NCI-H510A (cell line): Measurements from ENCODE around the gene RUNX2.

Experiments used
- DNase-seq: peaks from one replicate; lab custom pipeline; 2025; lab: John Stamatoyannopoulos, UW

Gene RUNX2

GRCh38 chr6:45483501-45483900 is 155.4 kb downstream of the RUNX2 start:
- DNase-seq, result no peak

DNA sequence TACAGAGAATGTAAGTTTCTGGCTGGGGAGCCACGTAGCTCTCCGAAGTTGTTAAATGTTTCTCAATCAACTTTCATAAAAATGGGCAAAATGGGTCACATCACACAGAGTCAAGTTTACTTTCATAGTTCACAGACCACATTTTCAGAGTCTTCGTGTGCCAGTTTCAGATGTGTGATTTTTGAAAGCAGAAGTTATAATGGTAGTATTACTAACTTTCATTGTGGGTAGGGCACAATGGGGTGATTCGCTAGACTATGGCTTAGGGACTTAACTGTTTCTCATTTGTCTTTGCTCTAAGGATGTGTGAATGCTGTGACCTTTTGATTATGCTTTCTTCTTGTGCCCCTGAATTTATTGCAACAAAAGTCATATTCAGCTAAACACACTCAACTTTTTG is 158.6 kb downstream of the RUNX2 start:
- no peak for DNase-seq

DNA sequence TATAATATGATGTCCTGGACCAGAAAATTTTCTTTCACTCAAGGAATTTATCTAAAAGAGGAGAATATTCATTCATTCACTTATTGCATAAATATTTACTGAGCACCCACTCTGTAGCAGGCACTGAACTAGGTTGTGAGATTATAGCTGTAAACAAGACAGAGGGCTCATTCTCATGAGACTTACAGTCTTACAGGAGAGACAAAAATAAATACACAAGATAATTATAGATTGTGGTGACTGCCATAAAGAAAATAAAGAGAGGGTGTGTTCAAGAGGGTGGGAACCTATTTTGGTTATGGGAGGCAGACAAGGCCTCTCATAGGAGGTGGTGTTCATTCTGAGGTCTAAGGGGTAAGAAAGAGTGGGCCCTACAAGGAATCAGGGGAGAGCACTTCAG is 159.5 kb downstream of the RUNX2 start:
- no peak for DNase-seq

- DNase-seq, result no peak
Observed at GRCh38 chr6:45488269-45488668, 160.1 kb downstream of the RUNX2 start.

DNA sequence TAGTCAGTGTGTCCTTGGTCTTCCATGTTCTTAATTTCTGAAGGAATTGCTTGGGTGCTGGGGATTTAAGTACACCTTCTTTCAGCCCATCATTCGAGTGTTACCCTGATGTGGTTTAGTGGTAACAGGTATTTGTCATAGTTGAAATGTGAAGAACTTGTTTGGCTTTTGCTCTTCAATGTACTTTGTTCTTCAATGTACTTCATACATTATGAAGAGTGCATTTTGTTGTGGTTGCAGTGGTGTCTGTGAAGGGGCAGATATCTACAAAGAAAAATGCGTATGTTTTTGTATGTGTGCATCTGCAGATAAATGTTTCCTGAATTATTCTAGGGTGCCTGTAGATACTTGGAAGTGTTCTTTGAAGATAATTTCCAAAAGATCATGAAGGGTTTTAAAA is 160.8 kb downstream of the RUNX2 start:
- no peak for DNase-seq

GRCh38 chr6:45491048-45491735 is 163.1 kb downstream of the RUNX2 start:
- DNase-seq, result no peak

GRCh38 chr6:45491874-45492273 is 163.7 kb downstream of the RUNX2 start:
- no peak for DNase-seq

GRCh38 chr6:45493761-45494160 is 165.6 kb downstream of the RUNX2 start:
- no peak for DNase-seq

- DNase-seq, result no peak
Observed at GRCh38 chr6:45494416-45495135, 166.4 kb downstream of the RUNX2 start.

DNA sequence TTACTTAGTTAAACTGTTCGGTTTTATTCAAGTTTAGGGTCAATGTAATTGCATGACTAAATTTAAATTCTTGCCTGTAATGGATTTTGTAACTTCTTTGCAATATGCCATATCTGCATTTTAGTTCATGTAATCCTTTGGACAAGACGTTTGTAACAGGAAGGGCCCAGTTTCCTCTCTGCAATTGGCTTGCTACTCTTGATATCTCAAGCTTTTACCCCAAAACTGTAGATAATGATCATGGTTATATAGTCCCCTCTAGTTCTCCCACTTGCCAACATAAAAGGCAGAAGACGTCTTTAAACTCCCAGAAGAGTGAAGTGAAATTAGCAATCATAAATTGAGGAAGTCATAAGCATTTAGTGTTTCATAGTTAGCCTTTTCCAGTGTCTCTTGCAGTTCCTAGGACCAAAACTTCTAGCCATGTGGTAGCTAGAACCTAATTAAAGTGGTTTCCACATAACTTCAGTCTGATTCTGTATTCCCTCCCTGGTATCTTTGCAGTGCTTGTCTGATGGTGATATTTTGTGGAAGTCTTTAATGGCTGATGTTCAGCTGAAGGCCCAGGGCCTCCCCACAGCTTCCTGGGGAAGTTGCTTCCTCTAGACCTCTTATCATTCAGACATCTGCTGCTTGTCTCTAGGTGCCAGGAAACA is 167.4 kb downstream of the RUNX2 start:
- no peak for DNase-seq

DNA sequence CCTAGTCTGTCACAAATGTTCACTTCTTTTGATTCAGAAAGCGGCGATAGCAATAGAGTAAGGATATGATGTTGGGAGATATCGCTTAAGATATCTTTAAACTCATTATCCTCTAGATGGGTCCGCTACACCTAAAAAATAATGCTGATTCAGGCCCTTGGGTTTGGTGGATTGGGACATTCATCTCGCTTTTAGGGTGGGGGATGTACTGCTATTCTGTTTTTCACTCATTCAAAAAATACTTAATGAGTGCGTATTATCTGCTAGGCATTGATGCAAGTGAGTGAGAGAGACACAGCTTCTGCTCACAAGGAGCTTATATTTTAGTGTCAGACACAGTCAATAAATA is 167.9 kb downstream of the RUNX2 start:
- DNase-seq, result no peak

- no peak for DNase-seq
Observed at GRCh38 chr6:45498591-45498990, 170.5 kb downstream of the RUNX2 start.

- no peak for DNase-seq
Observed at GRCh38 chr6:45500924-45501816, 173.0 kb downstream of the RUNX2 start.

DNA sequence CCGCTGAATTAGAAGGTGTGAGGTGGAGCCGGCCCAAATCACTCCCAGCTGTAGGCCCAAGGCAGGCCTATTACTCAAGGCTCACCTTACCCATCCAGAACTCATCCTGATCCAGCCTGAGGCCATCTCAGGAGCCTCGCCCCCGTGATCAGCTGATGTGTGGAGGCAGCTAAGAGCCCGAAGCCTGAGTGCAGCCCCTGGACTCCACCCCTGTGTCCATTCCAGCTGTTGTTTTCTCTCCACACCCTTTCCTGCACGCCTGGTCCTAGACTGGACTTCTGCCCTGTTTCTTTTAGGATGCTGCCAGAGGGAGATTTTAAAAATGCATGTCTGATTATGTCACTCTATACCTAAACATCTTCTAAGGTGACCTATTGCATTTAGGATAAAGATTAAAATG is 174.3 kb downstream of the RUNX2 start:
- no peak for DNase-seq

DNA sequence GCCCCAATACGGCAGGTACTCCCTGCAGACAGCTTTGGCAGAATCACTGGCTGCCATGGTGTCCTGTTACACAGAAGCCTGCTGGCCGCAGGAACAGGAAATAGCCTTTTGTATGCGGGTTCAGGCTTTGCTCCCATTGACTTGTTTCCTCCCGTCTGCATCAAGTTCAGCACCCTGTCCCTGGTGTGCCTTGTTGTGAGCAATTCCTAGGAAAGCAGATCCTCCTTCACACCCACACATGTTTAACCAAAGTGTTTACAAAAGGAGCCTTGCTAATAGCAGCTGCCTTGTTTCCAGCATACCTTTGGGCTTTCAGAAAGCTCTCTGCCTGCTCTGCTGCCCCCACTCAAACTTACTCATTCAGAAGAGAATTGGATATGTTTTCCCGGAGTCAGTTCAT is 176.8 kb downstream of the RUNX2 start:
- DNase-seq, result peak; percentile 62

- no peak for DNase-seq
Observed at GRCh38 chr6:45505470-45505869, 177.3 kb downstream of the RUNX2 start.

DNA sequence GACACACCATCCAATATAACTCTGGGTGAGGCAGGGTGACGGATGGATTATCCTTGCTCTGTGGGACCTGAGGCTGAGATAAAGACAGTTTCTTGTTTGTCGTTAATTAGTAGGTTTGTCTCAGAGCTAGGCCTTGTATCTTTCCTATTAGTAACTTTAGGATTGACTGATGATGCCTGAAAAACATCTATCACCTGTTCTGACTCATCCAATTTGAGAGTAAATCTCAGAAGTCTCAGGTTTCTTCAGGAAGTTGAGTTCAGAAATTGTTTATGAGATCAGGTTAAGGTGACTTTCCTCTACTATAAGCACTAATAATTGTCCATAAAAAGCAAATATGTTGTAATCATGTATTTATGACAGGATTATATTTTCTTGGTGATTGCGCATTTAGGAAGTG is 179.1 kb downstream of the RUNX2 start:
- DNase-seq, result no peak

GRCh38 chr6:45509426-45509825 is 181.3 kb downstream of the RUNX2 start:
- DNase-seq, result no peak

- no peak for DNase-seq
Observed at GRCh38 chr6:45512717-45513116, 184.6 kb downstream of the RUNX2 start.

GRCh38 chr6:45513213-45513618 is 185.1 kb downstream of the RUNX2 start:
- DNase-seq, result no peak

- DNase-seq, result no peak
Observed at GRCh38 chr6:45513843-45514242, 185.7 kb downstream of the RUNX2 start.

DNA sequence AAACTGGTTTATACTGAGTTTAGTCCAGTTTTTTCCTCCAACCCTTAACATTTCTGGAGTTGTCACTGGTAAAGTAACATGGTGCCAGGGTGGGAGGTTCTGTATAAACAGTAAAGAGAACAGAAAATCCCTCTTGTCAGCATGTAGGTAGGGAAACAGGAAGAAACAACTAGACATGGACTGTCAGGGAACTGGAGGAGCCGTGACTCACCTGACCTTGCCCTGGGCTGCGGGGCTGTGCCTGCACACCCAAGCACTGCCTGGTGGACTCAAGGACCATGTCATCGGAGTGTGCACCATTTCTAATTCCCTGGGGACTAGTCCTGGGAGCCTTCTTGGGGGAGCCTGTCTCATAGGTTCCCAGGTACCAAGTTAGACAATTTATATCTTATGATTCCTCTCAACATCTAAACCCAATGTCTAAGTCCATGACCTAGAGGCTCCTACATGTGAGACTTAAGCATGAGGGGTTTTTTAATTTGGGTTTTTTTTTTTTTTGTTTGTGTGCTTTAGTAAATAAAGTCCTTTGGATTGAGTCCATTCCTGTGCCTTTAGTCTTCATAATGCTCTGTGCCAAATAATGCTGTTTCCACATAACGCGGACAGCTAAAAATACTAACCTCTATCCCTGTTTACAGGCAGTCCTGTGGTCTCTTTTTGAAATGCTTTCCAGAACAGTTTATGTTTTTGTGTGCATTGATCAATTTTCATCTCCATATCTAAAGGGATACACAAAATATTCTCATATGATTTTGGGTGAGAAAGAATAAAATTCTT is 186.5 kb downstream of the RUNX2 start:
- no peak for DNase-seq
